ENCODE data around the gene HOXA1.

Gene HOXA1

GRCh38 chr7:27095897-27096767 is at the start of gene HOXA1:
TSS of gene HOXA1 (minus strand) at chr7:27096000. CDS start at chr7:27095912, 88 bp downstream.
- DNase-seq, result peak; percentile 90

- DNase-seq, result no peak
Observed at GRCh38 chr7:27145165-27145913, 49.5 kb upstream of the HOXA1 start.

- DNase-seq, result no peak
Observed at GRCh38 chr7:27144781-27145164, 49.0 kb upstream of the HOXA1 start.

- no peak for DNase-seq
Observed at GRCh38 chr7:27143950-27144780, 48.4 kb upstream of the HOXA1 start.

- peak; percentile 83 for DNase-seq
Observed at GRCh38 chr7:27143023-27143949, 47.5 kb upstream of the HOXA1 start, which contains the start of gene HOXA5. TSS of gene HOXA5 (minus strand) at chr7:27143681. CDS start at chr7:27143607, 74 bp downstream.

- DNase-seq, result no peak
Observed at GRCh38 chr7:27142580-27143022, 46.8 kb upstream of the HOXA1 start.

- DNase-seq, result no peak
Observed at GRCh38 chr7:27141923-27142579, 46.3 kb upstream of the HOXA1 start.

- DNase-seq, result no peak
Observed at GRCh38 chr7:27141137-27141922, 45.5 kb upstream of the HOXA1 start.

GRCh38 chr7:27140126-27140857 is 44.5 kb upstream of the HOXA1 start:
- no peak for DNase-seq

- DNase-seq, result no peak
Observed at GRCh38 chr7:27139334-27140125, 43.7 kb upstream of the HOXA1 start.

GRCh38 chr7:27138985-27139333 is 43.2 kb upstream of the HOXA1 start:
- DNase-seq, result no peak

GRCh38 chr7:27138472-27138871 is 42.7 kb upstream of the HOXA1 start:
- DNase-seq, result no peak

- DNase-seq, result no peak
Observed at GRCh38 chr7:27137640-27138315, 42.0 kb upstream of the HOXA1 start.

- DNase-seq, result no peak
Observed at GRCh38 chr7:27134392-27134791, 38.6 kb upstream of the HOXA1 start.

- no peak for DNase-seq
Observed at GRCh38 chr7:27133409-27134231, 37.8 kb upstream of the HOXA1 start.

GRCh38 chr7:27132978-27133377 is 37.2 kb upstream of the HOXA1 start:
- DNase-seq, result no peak

- no peak for DNase-seq
Observed at GRCh38 chr7:27132214-27132613, 36.4 kb upstream of the HOXA1 start.
